K562 (cell line): ENCODE data around the gene REPS1. TPM values are rescaled to one million over a fixed set of nuclear protein-coding genes. Genes with fewer than 3 reads are reported as not detected.

Experiments used
- ATAC-seq: fragments of 200-7000 bp; cut with Tn5 transposase; 3 replicates; pipeline ENCODE4 v1.9.1; 2020; ENCODE audit warnings: moderate library complexity
- BruUV-seq: library from RNA; stranded (reverse); fragments of 400-500 nt; replicated peaks from 2 replicates; lab custom pipeline; 2021; lab: Mats Ljungman, UMichigan
- CTCF ChIA-PET: fragments of 300-600 bp; formaldehyde crosslinking; extraction: SDS; loops from one replicate; lab custom pipeline; 2021; ENCODE audit warnings: low intra/inter-chr PET ratio; lab: Yijun Ruan, JAX
- POLR2A ChIA-PET: fragments of 300-600, 350-650 bp; sonication (Branson Sonifier 250); formaldehyde crosslinking; extraction: SDS; loops from one replicate; lab custom pipeline; 2021; ENCODE audit warnings: antibody characterized with exemption, inconsistent platforms; lab: Yijun Ruan, JAX
- DNase-seq, 4 experiments: peaks; one replicate each; pipeline versions ENCODE4 v3.0.0 to v3.0.0-alpha.2; 2011 to 2018; ENCODE audit warnings: low spot score in 3 of 4, mixed read lengths in 3 of 4; ENCODE audit errors: extremely low read depth in 1 of 4
- FAIRE-seq: peaks from 2 replicates; lab custom pipeline; 2011; peaks lifted over from hg19 to GRCh38; lab: Jason Lieb, UNC
- H2AFZ ChIP-seq: 2 replicates; pipeline ENCODE4 v1.6.0; 2011; ENCODE audit warnings: low read depth, low read length, control low read depth, inconsistent platforms
- H3K27ac ChIP-seq: fragments of 200-600 bp; 3 replicates; pipeline ENCODE4 v1.8.0; 2011; ENCODE audit warnings: low read depth, mild to moderate bottlenecking, control low read depth, inconsistent platforms, low read length, moderate library complexity, mixed read lengths; ENCODE audit errors: extremely low read depth
- H3K27me3 ChIP-seq, 2 experiments: fragments of 300-600 bp in 1 of 2; 2 replicates in 1 of 2; 3 replicates in 1 of 2; pipeline versions ENCODE4 v1.6.0 to v1.8.0; 2011; ENCODE audit warnings: inconsistent platforms in 2 of 2, low read length in 2 of 2, mild to moderate bottlenecking in 1 of 2, mixed read lengths in 1 of 2, moderate library complexity in 1 of 2; ENCODE audit not compliant: control insufficient read depth in 2 of 2, insufficient read depth in 2 of 2
- H3K36me3 ChIP-seq: fragments of 300-600 bp; 3 replicates; pipeline ENCODE4 v1.8.0; 2011; ENCODE audit warnings: mild to moderate bottlenecking, low read length, inconsistent platforms; ENCODE audit not compliant: control insufficient read depth, insufficient read depth
- H3K4me1 ChIP-seq, 2 experiments: fragments of 200-600 bp in 1 of 2; replicated peaks in 1 of 2; 2 replicates in 1 of 2; 3 replicates in 1 of 2; pipeline versions ENCODE4 v1.5.1 to v1.8.0; 2011; ENCODE audit warnings: inconsistent platforms in 2 of 2, low read length in 2 of 2, mild to moderate bottlenecking in 1 of 2, mixed read lengths in 1 of 2, moderate library complexity in 1 of 2; ENCODE audit not compliant: control insufficient read depth in 2 of 2, insufficient read depth in 2 of 2
- H3K4me2 ChIP-seq: 2 replicates; pipeline ENCODE4 v1.6.1; 2011; ENCODE audit warnings: low read length, control low read depth, inconsistent platforms, mixed read lengths; ENCODE audit not compliant: insufficient read depth
- H3K4me3 ChIP-seq: fragments of 200-600 bp; sonication (generic), shearing (Covaris generic); 2 replicates; pipeline ENCODE4 v1.5.1; 2016; ENCODE audit warnings: control low read depth, inconsistent platforms
- H3K79me2 ChIP-seq: fragments of 200-600 bp; 3 replicates; pipeline ENCODE4 v1.8.0; 2011; ENCODE audit warnings: low read length, inconsistent platforms; ENCODE audit not compliant: control insufficient read depth, insufficient read depth
- H3K9ac ChIP-seq, 2 experiments: 2 replicates each; pipeline versions ENCODE4 v1.6.0 to v1.6.1; 2011; ENCODE audit warnings: low read depth in 2 of 2, low read length in 2 of 2, control low read depth in 1 of 2, inconsistent platforms in 1 of 2, mild to moderate bottlenecking in 1 of 2, mixed read lengths in 1 of 2; ENCODE audit not compliant: insufficient read depth in 1 of 2
- H3K9me1 ChIP-seq: one replicate; pipeline ENCODE4 v1.6.0; 2011; ENCODE audit warnings: inconsistent platforms, mild to moderate bottlenecking, low read length, moderate library complexity; ENCODE audit not compliant: control insufficient read depth, insufficient read depth
- H3K9me3 ChIP-seq: replicated peaks from 2 replicates; pipeline ENCODE4 v1.5.1; 2011; ENCODE audit warnings: low read depth, low read length, inconsistent platforms; ENCODE audit not compliant: control insufficient read depth, insufficient read depth
- H4K20me1 ChIP-seq: replicated peaks from 2 replicates; pipeline ENCODE4 v1.6.1; 2011; ENCODE audit warnings: low read length, inconsistent platforms, mixed read lengths; ENCODE audit not compliant: control insufficient read depth, insufficient read depth
- ELF1 ChIP-seq: fragments of 200-800 bp; sonication (Bioruptor generic); IDR thresholded peaks from 2 replicates; pipeline ENCODE4 v1.6.1; 2016; ENCODE audit warnings: missing genetic modification characterization, missing compliant biosample characterization
- KLF16 ChIP-seq: IDR thresholded peaks from 2 replicates; pipeline ENCODE4 v1.6.1; 2016; ENCODE audit warnings: antibody characterized with exemption
- MAFK ChIP-seq: IDR thresholded peaks from 2 replicates; pipeline ENCODE4 v1.6.1; 2011; ENCODE audit warnings: low read length, improper control_type of control experiment
- NFE2L1 ChIP-seq: fragments of 450-650 bp; IDR thresholded peaks from 2 replicates; pipeline ENCODE4 v1.6.1; 2016; ENCODE audit warnings: missing genetic modification characterization, low read depth, mild to moderate bottlenecking, missing compliant biosample characterization, moderate library complexity, borderline replicate concordance
- NFIX ChIP-seq: fragments of 250-450 bp; sonication (Bioruptor Pico); IDR thresholded peaks from 2 replicates; pipeline ENCODE4 v1.4.0; 2020; ENCODE audit warnings: low read depth, mild to moderate bottlenecking, moderate library complexity
- SMAD3 ChIP-seq: fragments of 450-650 bp; formaldehyde crosslinking; conservative IDR thresholded peaks from 2 replicates; pipeline ENCODE4 v1.4.0; 2020; ENCODE audit warnings: mild to moderate bottlenecking
- TEAD1 ChIP-seq, 2 experiments: fragments of 450-650 bp in 1 of 2; sonication (generic) in 1 of 2; formaldehyde crosslinking; IDR thresholded peaks; 2 replicates each; pipeline versions ENCODE4 v1.4.0 to v1.8.0; 2020 to 2022; ENCODE audit warnings: mild to moderate bottlenecking in 2 of 2, missing genetic modification reagents in 1 of 2
- TFAM ChIP-seq: fragments of 250-450 bp; sonication (Bioruptor Pico); conservative IDR thresholded peaks from 2 replicates; pipeline ENCODE4 v1.5.0; 2021; ENCODE audit warnings: mild to moderate bottlenecking, moderate library complexity
- ZBTB26 ChIP-seq: fragments of 450-650 bp; formaldehyde crosslinking; IDR thresholded peaks from 2 replicates; pipeline ENCODE4 v1.4.0; 2022; ENCODE audit warnings: missing genetic modification characterization
- ZBTB33 ChIP-seq: sonication (generic); formaldehyde crosslinking; IDR thresholded peaks from 2 replicates; pipeline ENCODE4 v1.8.1; 2023; ENCODE audit warnings: mild to moderate bottlenecking, missing genetic modification reagents
- ZC3H11A ChIP-seq: IDR thresholded peaks from 2 replicates; pipeline ENCODE4 v1.6.1; 2012; ENCODE audit warnings: low read depth, low read length, improper control_type of control experiment
- ZKSCAN3 ChIP-seq: fragments of 250-450 bp; sonication (Bioruptor Pico); IDR thresholded peaks from 2 replicates; pipeline ENCODE4 v1.4.0; 2020
- ZNF174 ChIP-seq: fragments of 250-450 bp; sonication (Bioruptor Pico); IDR thresholded peaks from 2 replicates; pipeline ENCODE4 v1.4.0; 2020; ENCODE audit warnings: mild to moderate bottlenecking
- ZNF175 ChIP-seq: fragments of 200-800 bp; sonication (Bioruptor generic); IDR thresholded peaks from 2 replicates; pipeline ENCODE4 v1.6.1; 2016; ENCODE audit warnings: low read depth, mild to moderate bottlenecking, missing genetic modification characterization, missing compliant biosample characterization
- WGBS: fragments of 100-300 bp; shearing (Covaris generic); methylation state at CpG from one replicate; pipeline ENCODE4 v1.1.6; 2016; ENCODE audit warnings: low coverage, mixed read lengths; ENCODE audit not compliant: insufficient coverage; ENCODE audit errors: missing lambda C conversion rate; 5-methylcytosine and 5-hydroxymethylcytosine counted together
- in situ Hi-C: fragments of 300-500 bp; cut with MboI; formaldehyde crosslinking; loops from 4 replicates; pipeline ENCODE4 v1.15.0; 2018; ENCODE audit warnings: inconsistent platforms, mixed read lengths
- intact Hi-C: fragments of 100-400 bp; cut with micrococcal nuclease; formaldehyde crosslinking; loops from 2 replicates; pipeline ENCODE4 v1.14.2; 2022
- polyA plus RNA-seq, 8 experiments: library from polyadenylated mRNA; depleted of rRNA in 4 of 8; stranded (reverse) in 5 of 8; unstranded in 3 of 8; fragments of >200 nt; fragmentation: Nextera tagmentation in 2 of 8; fragmentation: Illumina TruSeq in 1 of 8; extraction: Ambion mirVana in 2 of 8; extraction: Trizol in 1 of 8; gene quantifications; 2 replicates each; pipeline versions ENCODE4 v1.2.1 to v1.2.3, GENCODE V29; 2011 to 2014; ENCODE audit warnings: inconsistent platforms in 1 of 8, missing spikeins in 1 of 8
- total RNA-seq, 7 experiments: library from RNA; depleted of rRNA in 6 of 7; stranded (reverse); fragments of >200 nt in 6 of 7; fragmentation: Illumina TruSeq in 2 of 7; extraction: Trizol in 2 of 7; gene quantifications; 2 replicates each; pipeline versions ENCODE4 v1.2.1 to v1.2.3, GENCODE V29; 2011 to 2021; ENCODE audit warnings: low replicate concordance in 1 of 7
- TF ChIP-seq, protein P1 (sequence below): fragments of 250-450 bp; sonication (Bioruptor Pico); IDR thresholded peaks from 2 replicates; pipeline ENCODE4 v1.5.0; 2021; ENCODE audit warnings: mild to moderate bottlenecking, borderline replicate concordance
- TF ChIP-seq, protein P2 (sequence below), 2 experiments: fragments of 450-650 bp; conservative IDR thresholded peaks; 2 replicates each; pipeline ENCODE4 v1.6.1; 2017; ENCODE audit warnings: mild to moderate bottlenecking in 2 of 2, moderate library complexity in 2 of 2

The REPS1 gene
- total and polyA plus RNA-seq, 9 of the 15 experiments (the other 6 are each of a cell fraction or from before 2014, with no cell fraction given), result 7.9 to 36.0 (median 27.8) TPM

DNA sequence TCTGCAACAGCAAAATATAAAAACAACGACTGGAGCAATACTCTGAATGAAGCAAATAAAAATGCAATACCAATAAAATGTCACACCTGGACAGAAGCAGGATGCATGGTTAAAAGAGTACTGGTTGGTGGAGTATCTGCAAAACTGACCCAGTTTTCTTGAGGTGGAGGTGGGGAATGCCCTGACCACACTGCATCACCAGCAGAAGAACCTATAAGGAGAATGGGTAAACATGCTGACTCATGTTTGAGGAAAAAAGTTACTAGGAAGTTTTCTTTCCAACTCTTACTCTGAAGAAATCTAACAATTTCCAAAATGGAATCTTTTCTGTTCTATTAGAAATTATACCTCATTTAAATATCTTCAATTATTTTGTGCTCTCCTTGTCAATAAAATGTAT, 43.6 kb downstream of the REPS1 start:
- ChIA-PET POLR2A (no interaction called here), CTCF (no interaction called here)
- no TSS peak for BruUV-seq
- H3K9ac ChIP-seq, result no peak overlapping the region
- no peaks in the 10 kb centered on the region for H3K27me3 ChIP-seq
- no peaks in the 10 kb centered on the region; a peak in 2 of 5 replicates for H3K4me1 ChIP-seq
- FAIRE-seq, result peak; percentile 65
- H2AFZ ChIP-seq, result no peak overlapping the region
- no peak overlapping the region for H3K4me2 ChIP-seq
- no peaks in the 10 kb centered on the region for H3K9me3 ChIP-seq
- in situ Hi-C loops, result no loop called here
- peak; percentile 67; the same call in 2 of the 3 replicates for ATAC-seq
- peaks cover 26% of the 10 kb centered on the region for H3K36me3 ChIP-seq
- no peak overlapping the region for H3K4me3 ChIP-seq
- H3K27ac ChIP-seq, result no peak overlapping the region; the same call in 2 of the 3 replicates
- H3K79me2 ChIP-seq, result peaks cover 3% of the 10 kb centered on the region; the same call in 2 of the 3 replicates
- DNase-seq, result peak in 2 of 4 experiments; percentile 30 to 41
- no peaks in the 10 kb centered on the region for H4K20me1 ChIP-seq
- intact Hi-C loops, result no loop called here
- H3K9me1 ChIP-seq, result no peaks in the 10 kb centered on the region
- 83% methylated on average over 1 of the region's 1 CpG for WGBS
- TF ChIP-seq ELF1, result no peak
- TF ChIP-seq TEAD1 (CRISPR knock-in tag; IDR thresholded peaks at IDR 0.05), result peak in 1 of 2 experiments; percentile 21; a peak in 1 of 4 replicates
- TF ChIP-seq ZNF175 (CRISPR knock-in tag), result no peak
- TF ChIP-seq NFE2L1, result peak; percentile 74
- no peak for TF ChIP-seq KLF16
- TF ChIP-seq ZBTB26, result no peak
- TF ChIP-seq ZKSCAN3, result no peak
- TF ChIP-seq SMAD3 (CRISPR knock-in tag), result no peak
- no peak for TF ChIP-seq ZC3H11A
- no peak for TF ChIP-seq ZNF174 (CRISPR knock-in tag)
- peak; percentile 86 for TF ChIP-seq MAFK
- TF ChIP-seq TFAM (CRISPR knock-in tag), result no peak
- no peak for TF ChIP-seq ZBTB33 (CRISPR knock-in tag)
- TF ChIP-seq, protein P1, sequence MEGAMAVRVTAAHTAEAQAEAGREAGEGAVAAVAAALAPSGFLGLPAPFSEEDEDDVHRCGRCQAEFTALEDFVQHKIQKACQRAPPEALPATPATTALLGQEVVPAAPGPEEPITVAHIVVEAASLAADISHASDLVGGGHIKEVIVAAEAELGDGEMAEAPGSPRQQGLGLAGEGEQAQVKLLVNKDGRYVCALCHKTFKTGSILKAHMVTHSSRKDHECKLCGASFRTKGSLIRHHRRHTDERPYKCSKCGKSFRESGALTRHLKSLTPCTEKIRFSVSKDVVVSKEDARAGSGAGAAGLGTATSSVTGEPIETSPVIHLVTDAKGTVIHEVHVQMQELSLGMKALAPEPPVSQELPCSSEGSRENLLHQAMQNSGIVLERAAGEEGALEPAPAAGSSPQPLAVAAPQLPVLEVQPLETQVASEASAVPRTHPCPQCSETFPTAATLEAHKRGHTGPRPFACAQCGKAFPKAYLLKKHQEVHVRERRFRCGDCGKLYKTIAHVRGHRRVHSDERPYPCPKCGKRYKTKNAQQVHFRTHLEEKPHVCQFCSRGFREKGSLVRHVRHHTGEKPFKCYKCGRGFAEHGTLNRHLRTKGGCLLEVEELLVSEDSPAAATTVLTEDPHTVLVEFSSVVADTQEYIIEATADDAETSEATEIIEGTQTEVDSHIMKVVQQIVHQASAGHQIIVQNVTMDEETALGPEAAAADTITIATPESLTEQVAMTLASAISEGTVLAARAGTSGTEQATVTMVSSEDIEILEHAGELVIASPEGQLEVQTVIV (CRISPR knock-in tag), result no peak
- TF ChIP-seq, protein P2, sequence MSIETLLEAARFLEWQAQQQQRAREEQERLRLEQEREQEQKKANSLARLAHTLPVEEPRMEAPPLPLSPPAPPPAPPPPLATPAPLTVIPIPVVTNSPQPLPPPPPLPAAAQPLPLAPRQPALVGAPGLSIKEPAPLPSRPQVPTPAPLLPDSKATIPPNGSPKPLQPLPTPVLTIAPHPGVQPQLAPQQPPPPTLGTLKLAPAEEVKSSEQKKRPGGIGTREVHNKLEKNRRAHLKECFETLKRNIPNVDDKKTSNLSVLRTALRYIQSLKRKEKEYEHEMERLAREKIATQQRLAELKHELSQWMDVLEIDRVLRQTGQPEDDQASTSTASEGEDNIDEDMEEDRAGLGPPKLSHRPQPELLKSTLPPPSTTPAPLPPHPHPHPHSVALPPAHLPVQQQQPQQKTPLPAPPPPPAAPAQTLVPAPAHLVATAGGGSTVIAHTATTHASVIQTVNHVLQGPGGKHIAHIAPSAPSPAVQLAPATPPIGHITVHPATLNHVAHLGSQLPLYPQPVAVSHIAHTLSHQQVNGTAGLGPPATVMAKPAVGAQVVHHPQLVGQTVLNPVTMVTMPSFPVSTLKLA (conservative IDR thresholded peaks at IDR 0.05), result 0 out of 4 replicates have a peak, but pooled peaks of 1 of the 2 experiments have one; percentile 10
- no peak for TF ChIP-seq NFIX (CRISPR knock-in tag)
